GM21825 (cell line): ENCODE measurements around the gene ADCK2.
"Not testable (repeated sequence)": the region's sequence is repeated elsewhere in the genome, so short reads cannot be mapped to it uniquely, and the experiment has no call there.

Experiments used
- ATAC-seq: cut with Tn5 transposase; IDR thresholded peaks from one replicate; pipeline ENCODE4 v1.9.1; 2021; ENCODE audit warnings: mild to moderate bottlenecking, moderate library complexity; ENCODE audit not compliant: unreplicated experiment

The ADCK2 gene

DNA sequence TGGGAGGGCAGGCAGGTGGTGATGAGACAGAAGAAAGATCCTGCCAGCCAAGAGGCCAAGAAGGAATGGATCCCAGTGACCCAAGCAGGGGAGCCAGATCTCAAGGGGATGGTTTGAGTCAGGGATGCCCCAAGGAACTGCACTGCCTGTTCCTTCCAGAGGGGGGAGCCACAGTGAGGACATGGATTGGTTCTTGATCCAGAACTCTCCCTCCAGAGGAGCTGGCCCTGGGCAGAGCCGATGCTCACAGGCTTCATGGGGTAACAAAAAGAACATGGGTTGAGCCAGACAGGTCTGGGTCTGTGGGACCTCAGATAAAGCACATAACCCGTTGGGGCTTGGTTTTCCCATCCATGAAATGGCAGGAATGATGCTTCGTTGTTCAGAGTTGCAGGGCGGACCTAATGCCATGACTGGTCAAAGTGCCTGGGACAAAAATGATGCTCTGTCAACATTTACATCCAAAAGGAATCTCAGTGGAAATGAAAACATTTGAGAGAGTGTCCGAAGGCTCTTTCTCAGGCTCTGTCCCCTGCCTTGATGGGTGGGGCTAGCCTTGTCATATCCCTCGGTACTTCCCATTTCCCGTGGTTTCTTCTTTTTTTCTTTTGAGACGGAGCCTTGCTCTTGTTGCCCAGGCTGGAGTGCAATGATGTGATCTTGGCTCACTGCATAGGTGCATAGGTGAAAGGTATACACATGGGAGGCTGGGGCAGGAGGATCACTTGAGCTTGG, 27.4 kb upstream of the ADCK2 start:
- no peak for ATAC-seq

DNA sequence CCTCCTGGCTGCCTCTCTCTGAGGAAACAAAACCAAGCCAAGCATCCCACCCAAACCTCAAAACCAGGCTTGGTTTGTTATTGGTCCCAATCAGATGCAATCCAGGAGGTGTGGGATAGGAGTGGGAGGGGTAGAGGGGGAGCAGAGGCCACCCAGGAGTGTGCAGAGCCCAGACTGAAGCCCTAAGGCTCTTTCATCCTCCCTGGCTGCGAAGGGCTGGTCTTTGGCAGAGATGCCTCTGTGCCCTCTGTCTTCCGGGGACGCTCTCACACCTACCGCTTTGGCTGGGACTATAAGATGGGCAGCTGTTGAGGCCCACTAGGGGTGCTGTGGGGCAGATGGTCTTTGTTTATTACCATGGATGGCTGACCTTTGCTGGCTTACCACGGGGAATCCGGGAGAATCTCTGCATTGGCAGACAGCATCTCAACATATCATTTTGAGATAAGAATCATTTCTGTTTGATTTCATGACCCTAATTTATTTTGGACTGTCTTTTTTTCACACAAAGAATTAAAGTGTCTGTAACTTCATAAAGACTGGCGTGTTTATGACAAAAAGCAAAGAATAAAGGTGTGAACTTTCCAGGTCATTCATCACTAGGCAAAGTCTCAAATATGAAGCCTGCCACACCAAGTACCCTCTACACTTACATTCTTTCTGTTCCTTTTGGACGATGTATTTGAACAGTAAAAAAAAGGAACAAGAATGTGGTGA, 25.7 kb upstream of the ADCK2 start:
- ATAC-seq: peak; percentile 76

DNA sequence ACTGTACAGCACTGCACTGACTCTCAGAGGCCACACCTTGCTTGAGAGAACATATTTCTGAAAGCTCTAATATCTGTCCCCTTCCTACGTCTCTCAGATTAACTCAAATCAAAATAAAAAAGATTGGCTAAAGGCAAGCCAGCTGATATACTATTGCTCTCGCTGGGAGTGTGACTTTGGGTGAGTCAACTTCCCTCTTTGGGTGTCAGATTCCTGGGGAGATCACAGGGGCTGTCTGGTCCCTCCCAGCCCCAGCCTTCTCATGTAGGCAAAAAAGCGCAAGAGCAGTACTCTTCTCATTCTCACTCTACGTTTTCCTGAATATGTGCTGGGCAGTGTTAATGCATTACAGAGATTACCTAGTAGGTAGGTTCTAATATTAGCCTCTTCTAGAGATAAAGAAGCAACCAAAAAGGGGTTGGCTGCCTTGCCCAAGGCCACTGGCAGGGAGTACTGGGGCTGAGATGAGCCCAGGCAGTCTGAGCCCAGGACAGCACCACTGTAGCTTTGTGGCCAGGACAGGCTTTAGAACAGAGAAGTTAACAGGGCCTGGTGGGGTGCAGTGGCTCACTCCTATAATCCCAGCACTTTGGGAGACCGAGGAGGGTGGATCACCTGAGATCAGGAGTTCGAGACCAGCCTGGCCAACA, 23.1 kb upstream of the ADCK2 start:
- no peak for ATAC-seq

DNA sequence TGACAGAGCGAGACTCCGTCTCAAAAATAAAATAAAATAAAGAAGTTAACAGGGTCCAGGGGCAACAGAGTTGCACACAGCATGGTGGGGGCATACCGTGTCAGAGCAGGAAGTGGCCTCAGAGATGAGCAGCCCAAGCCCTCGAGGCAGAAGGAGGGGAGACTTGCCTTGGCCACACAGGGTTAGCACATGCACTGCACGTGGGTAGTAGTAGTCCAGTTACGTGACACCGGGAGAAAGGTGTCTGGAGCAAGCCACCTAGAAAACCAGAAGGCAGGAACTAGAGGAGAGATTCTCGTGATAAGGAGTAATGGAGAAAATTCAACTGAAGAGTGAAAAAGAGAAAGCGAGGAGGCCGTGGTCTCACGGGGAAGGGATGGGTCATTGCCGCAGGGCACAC, 22.4 kb upstream of the ADCK2 start:
- ATAC-seq: no peak

DNA sequence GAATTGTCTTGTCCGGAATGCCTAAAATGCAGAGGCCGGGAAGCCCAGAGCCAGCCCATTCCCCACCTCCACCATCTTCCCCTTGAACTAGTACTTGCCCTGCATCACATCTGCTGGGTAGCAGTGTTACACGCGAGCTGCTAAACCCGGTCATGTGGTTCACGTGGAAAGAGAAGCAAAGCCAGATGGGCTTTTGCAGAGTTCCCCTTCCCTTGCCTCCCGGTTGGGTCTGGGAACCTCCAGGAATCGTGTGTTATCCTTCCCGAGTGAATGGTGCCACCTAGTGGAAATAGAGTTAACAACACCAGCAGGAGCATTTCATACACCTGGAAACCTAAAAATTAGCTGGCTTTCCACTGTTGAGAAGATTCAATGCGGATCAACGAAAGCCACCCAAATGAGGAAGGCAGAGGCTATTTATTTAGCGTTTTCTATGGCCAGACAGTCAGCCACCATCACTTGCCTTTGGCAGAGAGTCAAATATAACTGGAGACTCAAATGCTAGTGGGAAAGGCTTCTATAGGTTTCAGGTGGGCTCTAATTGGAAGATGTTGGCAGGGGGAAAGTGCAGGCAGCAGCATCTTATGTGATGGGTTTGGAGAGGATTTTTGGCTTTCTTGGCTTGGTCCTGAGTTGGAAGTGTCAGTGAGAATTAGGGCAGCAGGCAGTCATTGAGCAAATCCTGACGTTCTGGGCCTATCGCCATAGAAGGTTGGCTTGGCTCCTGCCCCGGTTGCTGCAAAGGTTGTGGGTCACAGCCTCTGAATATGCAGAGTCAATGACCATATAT, 19.2 kb upstream of the ADCK2 start:
- no peak for ATAC-seq

DNA sequence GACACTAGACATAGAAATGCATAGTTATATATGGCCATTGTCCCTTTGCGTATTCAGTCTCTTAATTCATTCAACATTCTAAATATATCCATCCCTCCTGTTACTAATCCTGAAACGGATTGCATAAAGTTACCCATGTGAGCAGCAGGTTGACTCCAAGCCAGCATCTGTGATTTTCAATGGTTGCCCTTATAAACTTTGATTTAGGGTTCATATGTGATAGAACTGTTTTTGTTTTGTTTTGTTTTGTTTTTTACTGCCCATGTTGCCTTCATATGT, 18.7 kb upstream of the ADCK2 start:
- no peak for ATAC-seq

DNA sequence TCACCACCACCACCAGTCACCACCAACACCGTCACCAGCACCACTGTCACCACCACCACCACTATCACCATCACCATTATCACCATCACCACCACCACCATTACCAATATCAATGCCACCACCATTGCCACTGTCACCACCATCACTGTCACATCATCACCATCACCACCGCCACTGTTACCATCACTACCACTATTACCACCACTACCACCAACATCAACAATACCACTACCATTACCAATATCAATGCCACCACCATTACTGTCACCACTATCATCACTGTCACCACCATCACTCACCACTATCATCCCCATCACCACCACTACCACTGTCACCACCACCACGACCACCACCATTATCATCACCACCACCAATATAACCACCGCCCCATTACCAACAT, 18.1 kb upstream of the ADCK2 start:
- no peak for ATAC-seq

DNA sequence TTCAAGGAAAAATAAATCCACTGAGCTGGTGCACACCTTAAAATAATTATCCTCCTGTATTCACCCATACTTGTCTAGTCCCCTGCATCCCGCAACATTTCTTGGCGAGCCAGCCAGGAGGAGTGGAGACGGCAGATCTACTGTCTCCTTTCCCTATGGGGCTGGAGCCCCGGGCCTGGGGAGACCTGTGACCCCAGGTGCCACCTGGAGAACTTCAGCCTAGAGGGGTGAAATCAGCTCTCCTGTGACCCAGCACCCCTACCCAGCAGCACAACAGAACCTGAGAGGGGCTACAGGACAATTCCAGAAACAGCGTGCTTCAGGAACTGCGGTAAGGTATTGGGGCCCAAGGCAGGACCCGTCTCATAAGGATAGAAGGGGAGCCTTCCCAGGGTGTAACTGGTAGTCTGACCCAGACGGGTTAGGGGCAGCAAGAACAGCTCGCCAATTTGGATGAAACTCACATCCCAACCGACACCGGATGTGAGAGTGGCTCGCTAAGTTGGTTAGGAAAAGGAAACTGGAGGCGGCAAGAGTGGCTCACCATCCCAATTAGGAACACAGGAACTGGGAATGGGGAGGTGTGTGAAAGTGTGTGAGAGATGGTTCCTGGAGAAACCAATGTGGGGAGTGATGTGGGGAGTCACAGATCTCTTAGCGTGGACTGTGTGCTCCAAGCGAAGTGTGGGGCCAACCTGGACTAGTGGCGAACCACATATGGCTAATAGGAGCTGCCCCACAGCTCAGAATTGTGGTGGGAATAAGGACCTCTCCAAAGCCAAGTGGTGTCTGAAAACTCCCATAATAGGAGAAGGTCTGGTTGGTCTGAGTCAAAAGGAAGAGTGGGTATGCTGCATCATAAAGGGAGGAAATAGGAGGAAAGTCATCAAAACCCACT, 17.0 kb upstream of the ADCK2 start:
- ATAC-seq: no peak

DNA sequence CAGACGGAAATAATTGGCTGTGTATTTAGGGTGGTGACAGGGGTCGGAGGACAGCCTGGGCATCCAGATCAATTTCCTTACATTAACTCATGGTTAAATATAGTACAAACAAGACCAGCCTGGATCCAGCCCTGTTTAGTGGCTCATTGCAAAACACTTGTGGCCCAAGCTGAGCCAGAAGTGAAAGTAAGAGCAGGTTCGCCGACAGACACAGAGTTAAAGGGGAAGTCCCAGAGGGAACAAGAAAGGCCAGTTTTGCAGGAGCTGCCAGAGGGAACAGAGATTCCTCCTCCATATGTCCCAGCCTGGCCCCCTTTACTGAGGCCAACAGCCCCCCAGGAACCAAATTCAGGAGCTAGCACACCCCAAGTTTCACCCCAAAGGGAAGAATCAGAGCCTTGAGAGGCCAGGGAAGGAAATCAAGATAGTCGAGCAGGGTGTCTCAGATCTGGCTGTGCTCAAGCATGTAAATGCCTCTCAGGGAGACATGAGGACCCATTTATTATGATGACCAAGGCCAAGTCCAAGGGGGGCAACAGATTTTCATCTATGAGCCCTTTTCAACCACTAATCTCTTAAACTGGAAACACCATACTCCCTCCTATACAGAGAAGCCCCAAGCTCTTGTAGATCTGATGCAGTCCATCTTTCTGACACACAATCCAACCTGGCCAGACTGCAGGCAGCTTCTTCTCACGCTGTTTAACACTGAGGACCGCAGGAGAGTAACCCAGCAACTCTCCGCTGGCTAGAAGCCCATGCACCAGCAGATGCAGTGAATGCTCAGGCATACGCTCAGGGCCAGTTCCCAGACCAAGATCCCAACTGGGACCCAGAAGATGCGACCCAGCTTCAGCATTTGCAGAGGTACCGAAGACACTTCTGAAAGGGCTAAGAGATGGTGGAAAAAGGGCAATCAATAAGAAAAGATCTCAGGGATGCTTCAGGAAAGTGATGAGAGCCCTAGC, 15.9 kb upstream of the ADCK2 start:
- ATAC-seq: peak; percentile 70

DNA sequence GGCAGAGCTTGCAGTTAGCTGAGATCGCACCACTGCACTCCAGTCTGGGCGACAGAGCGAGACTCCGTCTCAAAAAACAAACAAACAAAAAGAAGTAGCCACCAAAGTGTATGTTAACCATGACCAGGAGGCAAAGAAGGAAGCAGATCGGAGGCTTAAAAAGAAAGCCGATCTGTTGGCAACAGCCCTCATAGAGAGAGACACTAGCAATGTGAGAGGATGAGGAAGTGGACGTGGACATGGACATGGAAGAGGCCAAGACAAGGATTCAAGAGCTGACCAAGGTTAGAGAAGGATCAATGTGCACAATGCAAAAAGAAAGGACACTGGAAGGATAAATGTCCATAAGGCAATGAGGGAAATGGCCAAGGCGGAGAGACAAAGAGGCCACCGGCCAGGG, 14.9 kb upstream of the ADCK2 start:
- ATAC-seq: no peak

DNA sequence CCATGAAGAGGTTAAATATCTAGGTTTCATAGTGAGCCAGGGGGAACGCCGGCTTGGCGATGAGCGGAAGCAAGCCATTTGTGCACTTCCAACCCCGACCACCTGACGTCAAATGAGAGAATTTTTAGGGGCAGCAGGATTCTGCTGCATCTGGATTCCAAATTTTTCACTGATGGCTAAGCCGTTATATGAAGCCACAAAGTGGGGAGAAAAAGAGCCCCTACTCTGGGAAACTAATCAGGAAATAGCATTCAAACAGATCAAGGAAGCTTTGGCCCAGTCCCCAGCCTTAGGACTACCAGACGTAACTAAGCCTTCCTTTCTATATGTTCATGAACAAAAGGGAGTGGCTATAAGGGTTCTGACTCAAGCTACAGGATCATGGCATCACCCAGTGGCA, 12.9 kb upstream of the ADCK2 start:
- ATAC-seq: no peak

DNA sequence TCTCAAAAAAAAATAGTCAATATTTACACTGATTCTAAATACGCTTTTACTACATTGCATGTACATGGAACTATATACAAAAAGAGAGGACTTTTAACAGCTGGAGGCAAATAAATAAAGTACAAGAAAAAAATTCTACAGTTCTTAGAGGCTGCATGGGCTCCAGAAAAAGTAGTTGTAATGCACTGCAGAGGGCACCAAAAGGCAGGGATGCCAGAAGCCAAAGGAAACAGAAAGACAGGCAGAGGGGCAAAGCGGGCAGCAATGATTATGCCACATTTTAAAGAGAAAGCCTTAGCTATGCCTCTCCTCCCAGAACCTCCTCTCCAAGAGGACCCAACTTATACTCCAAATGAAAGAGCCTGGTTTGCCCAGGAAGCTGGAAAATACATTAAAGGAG, 11.6 kb upstream of the ADCK2 start:
- no peak for ATAC-seq

DNA sequence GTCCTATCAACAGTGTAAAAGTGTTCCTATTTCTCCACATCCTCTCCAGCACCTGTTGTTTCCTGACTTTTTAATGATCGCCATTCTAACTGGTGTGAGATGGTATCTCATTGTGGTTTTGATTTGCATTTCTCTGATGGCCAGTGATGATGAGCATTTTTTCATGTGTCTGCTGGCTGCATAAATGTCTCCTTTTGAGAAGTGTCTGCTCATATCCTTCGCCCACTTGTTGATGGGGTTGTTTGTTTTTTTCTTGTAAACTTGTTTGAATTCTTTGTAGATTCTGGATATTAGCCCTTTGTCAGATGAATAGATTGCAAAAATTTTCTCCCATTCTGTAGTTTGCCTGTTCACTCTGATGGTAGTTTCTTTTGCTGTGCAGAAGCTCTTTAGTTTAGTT, 9.8 kb upstream of the ADCK2 start:
- not testable (repeated sequence) for ATAC-seq

DNA sequence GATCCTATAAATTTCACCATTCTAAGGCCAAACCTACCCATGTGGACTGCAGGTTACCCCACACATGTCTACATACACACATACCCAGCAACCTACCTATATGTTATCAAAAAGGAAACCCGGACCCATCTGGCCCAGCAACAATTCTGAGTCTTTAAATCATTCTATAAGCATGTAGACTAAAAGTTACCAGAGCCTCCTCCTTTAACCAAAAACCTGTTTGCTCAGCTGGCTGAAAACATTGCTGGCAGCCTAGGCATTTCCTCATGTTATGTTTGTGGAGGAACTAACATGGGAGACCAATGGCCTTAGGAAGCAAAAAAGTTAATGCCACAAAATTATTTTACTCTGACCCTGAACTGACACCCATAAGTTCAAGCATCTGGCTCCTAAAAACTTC, 5.3 kb upstream of the ADCK2 start:
- no peak for ATAC-seq

DNA sequence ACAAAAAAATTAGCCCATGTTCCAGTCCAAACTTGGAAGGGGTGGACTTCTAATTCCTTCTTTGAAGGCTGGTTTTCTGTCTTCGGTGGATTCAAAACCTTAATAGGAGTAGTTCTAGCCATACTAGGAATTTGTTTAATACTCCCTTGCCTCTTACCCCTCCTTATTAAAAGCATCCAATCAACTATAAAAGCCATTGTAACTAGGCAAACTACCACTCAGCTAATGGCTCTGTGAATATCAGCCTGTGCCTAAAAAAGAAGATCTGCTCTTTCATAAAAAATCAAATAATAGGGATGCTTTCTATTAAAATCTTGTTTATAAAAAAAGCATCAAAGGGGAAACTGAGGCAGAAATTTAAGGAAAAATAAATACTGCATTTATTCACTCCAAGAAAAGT, 4.1 kb upstream of the ADCK2 start:
- ATAC-seq: no peak

DNA sequence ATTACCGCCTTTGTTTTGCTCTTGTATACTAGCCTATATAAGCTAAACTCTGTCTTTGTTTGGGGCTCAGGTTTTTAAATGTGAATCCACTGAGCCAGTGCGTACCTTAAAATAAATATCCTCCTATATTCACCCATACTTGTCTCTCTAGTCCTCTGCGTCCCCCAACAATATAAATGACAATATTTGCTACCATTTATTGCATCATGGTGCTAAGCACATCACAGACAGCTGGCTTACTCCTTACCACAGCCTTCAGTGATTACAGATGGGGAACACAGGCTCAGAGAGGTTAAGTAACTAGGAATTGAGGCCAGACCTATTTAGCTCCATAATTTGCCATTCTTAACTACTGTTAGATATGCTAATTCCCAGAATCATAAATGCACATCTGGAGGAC, 3.4 kb upstream of the ADCK2 start:
- ATAC-seq: no peak

DNA sequence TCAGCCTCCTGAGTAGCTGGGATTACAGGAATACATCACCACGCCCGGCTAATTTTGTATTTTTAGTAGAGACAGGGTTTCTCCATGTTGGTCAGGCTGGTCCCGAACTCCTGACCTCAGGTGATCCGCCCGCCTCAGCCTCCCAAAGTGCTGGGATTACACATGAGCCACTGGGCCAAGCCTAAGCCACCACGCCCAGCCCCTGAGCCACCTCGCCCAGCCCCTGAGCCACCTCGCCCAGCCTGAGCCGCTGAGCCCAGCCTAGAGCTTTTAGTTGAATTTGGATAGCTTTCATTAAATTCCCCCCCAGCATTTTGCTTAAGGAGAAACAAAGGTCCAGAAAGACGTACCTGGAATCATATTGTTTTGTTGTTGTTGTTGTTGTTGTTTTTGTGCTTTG, 2.9 kb upstream of the ADCK2 start:
- ATAC-seq: not testable (repeated sequence)

DNA sequence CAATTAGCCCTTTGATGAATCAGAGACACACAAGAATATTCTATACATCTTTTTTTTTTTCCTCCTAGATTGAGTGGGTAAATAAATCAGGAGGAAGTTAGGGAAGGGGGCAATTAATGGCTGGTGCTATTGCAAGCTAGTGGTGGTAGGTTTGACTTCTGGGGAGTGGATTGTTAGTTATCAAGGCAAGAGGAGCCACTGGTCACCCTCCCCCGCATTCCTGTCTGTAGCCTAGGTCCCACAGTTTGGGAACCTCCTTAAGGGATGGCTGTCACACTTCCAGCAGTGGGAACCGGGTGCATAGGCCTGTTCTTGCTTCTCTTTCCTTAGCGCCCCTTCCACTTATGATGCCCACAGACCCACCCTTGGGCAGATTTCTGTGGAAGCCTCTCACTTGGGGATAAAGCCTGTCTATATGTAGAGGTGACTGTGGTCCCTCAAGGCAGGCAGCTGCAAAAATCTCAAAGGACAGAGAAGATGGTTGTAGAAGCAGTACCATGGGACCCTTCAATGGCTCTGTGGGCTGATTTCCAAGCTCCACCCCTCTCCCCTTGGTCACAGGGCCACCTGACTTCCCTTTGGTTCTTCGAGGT, 2.3 kb upstream of the ADCK2 start:
- no peak for ATAC-seq

DNA sequence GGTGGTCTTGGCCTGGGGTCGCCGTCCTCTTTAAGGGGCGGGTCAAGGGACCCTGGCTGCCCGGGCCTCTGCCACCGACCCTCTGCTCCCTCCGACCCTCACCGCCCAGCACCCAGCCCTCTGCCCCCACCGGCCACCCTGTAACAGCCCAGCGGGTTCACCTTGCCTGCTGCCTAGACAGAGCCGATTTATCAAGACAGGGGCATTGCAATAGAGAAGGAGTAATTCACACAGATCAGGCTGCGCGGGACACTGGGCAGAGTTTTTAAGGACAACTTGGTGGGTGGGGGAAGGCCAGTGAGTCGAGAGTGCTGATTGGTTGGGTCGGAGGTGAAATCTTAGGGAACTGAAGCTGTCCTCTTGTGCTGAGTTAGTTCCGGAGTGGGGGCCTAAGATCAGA, 779 bp upstream of the ADCK2 start:
- no peak for ATAC-seq
